Activated CD4-positive, alpha-beta T cell treated with anti-CD3 and anti-CD28 coated beads for 4 hours (primary cell): Measurements from ENCODE around the gene SHC3.
A peak's percentile ranks its signal among the peaks of the same experiment; 100 is the strongest.

Experiments used
- DNase-seq, 2 donors: peaks; one replicate each; pipeline ENCODE4 v3.0.0-alpha.2; 2020

SHC3 gene

DNA sequence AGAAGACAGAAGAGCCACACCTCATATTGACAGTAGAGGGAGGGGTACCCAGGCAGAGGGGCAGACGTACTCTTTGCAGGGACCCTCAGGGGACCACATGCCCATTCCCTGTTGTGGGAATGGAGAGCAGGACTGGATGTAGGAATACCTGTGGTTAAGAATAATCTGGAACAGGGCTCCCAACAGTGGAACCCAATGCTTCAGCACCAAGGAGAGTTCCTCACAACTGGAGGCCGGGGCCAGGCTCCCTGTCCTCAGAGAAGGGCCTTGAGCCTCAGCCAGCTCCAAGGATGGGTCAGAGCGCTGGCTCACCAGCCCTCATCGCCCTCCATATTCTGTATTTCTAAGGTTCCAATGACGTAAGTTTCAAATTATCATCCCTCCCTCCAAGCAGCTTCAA lies 7.4 kb upstream of the SHC3 start:
- DNase-seq = no peak

DNA sequence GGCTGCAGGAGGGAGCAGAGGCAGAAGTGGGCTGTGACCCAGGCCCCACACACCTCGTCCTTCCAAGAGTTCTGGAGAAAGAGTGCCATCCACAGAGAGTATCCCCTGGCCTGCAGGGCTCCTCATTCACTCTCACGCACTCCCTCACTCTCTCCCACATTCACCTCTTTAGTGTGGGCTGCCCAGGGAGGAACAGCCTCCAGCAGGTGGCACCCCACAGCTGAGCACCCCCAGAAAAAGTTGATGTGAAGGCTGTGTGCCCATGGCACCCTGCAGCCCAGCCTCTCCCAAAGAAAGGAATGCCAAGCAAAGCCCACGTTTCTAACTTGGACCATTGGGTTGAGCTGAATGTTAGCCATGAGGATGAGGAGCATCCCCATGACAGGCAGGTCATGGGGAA lies 4.5 kb upstream of the SHC3 start:
- DNase-seq = no peak

DNA sequence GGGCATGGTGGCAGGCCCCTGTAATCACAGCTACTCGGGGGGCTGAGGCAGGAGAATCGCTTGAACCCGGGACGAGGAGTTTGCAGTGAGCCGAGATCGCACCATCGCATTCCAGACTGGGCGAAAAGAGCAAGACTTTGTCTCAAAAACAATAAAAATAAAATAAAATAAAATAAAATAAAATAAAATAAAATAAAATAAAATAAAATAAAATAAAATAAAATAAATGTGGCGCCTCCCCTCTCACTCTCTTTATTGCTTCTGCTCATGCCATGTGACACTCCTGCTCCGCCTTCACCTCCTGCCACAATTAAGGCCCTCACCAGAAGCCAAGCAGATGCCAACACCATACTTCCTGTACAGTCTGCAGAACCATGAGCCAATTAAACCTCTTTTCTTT lies 3.8 kb upstream of the SHC3 start:
- DNase-seq = no peak

DNA sequence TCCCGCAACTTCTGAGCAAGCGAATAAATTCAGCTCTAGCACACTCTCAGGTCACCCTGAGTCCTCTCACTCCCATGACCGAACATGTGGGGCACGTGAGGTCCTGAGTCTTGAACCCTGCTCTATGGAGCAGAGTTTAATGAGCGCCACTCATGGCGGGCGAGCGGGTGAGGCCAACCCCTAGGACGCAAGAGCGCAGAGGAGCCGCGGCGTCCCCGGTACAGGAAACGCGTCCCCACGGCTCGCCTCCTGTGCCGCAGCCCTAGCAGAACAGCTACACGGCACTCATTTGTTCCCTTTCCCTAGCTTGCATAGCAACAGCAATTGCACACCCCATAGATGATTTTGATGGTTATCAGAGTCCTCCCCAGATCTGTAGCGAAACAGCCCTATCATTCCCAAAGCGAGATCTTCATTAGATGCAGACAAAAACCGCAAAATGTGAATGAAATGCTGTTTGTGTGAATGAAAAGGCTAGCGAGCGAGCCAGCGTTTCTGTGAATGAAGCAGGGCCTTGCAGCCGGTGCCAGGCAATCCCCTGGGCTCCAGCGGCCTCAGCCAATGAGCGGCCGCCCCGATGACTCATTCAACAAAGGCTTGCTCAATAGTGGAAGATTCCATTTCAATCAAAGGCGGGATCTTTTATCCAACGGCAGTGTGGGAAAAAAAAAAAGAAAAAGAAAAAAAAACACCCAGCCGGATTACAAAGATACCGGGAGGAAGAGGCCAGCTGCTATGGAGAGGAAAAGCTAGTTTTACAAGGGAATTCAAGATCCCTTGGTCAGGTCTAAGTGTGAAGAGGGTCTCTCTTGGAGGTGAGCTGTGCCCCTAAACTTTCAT lies 1.5 kb upstream of the SHC3 start:
- DNase-seq = peak in 1 of 2 donors; percentile 8

DNA sequence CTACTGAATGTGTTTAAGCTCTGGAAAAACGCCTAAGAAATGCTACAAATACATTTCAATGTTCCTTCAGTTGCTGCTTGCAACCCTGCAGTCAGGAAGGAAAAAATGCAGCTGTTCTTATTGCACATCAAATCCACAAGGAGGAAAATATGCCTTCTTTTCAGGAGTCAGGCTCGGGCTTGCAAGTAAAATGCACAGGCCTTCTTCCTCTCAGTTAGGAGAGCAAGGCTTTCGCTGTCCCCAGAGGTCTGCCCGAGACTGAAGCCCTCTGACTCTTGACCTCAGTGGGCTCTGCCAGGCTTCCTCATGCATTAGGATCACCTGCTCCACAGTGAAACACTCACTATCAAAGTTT lies 899 bp upstream of the SHC3 start:
- no peak for DNase-seq

DNA sequence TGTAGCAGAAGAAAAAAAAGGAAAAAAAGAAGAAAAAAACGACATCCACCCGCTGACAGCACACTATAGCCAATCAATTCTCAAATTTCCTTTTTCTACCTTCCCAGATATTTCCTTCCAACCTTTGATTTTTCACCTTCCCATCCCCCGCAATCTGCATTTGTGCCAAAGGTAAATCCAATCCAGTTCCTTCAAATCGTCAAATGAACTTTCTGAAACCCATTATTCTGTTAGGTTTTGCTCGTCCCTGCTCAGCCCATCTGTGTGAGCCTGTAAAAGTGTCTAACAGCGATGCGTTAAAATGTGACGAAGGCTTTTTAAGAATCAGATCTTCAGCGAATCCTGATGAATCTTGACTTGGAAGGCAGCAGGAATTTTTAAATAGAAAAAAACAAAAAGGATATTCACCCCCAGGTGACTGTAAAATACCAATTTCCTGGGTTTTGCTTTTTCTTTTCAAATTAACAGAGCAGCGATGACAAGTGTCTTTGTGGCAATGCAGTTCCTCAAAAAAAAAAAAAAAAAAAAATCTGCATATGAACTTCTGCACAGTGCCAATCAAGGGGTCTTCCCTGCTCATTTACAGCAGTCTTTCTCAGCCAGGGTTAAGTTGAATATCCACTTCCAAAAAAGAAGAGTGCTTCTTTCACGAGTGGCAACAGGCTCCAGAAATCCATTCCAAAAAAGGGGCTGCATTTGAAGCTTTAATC lies 367 bp upstream of the SHC3 start:
- DNase-seq = no peak

DNA sequence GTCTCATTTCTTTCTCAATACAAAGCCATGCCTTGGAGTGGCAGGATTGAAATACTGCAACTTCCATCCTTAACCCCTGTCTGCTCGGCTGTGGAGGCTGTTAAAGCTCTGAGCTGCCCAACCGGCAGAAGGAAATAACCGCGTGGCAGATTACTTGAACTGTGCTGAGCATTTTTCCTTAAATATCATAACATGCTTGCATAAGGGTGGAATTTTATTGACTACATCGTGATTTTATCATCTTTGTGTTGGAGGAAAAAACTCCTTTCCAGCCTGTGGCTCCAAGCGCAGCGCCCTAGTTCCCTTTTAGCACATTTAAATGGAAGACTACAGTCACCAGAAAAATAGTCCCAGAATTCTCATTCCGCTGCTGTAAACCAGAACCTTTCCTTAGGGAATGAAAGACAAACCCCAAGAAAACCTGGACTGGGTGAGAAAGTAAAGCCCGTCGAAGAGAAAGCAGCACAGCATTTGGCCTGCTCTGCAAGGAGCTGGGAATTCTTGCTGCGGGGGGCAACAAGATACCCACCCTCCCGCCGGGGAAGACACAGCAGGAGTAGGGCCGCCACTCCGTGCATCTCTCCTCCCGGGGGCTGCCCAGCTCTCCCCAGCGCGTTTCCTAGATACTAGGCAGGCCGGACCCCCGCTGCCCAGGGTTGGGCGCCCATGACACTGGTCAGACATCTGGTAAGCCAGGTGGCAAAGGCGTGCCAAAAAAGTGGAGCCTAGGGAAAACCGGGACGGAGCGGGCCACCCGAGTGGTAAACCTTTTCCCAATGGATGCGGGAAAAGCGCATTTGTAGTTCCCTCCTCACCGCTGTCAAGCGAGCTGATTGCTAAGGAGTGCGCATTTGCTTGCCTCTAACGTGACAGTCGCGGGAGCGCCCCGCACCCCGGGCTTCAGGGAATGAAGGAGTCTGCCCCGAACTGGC lies 1.3 kb downstream of the SHC3 start:
- no peak for DNase-seq

DNA sequence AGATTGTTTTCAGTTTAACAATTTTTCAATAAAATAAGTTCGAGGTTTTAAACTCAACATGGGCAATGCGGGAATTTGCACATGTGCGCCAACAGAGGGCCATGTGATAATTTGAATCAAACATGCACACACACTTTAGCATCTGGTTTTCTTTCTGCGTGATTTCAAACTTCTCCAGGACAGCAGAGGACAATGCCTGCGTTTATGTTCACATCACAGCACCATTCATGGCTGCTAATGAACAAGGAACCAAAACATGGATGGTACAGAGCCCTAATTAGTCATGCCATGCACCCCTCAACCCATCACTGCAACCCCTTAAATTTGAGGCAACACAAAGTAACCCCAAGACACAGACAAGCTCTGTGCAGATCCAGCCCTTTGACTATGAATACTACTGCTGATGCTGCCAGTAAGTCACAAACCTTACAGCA lies 2.8 kb downstream of the SHC3 start:
- DNase-seq = no peak

DNA sequence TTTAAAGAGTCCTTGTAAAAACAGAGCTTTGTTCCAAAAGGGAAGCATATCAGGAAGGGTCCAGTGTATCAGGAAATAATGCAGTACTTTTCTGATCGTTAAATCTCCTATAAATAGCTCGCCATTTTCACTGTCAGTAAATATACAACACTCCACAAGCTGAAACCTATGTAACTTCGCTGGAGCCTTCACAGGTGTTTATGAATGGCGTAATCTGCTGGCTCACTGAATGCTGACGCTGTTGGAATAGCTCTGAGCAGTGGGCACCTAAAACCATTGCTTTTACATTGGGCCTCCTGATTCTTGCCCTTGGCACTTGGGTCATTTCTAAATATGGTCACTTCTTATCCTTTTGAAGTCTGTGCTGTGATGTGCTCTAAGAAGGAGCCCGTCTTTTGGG lies 4.3 kb downstream of the SHC3 start:
- DNase-seq = no peak

DNA sequence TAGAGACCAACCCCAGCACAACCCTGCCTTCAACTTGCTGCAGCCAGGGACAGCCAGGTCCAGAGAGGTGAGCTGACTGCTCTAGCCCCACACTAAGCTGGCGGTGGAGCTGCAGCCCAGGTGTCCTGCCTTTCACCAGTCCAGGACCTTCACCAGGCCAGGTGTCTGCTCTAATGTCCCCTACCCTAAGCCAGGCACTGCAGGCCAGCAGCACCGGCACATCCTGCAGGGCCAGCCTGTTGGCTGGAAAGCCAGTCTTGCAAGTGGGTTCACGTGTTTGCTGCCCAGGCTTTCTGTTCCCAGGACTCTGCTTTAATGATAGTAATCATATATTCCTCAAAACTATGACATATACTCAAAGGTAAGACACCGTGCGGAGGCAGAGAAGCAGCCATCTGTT lies 5.5 kb downstream of the SHC3 start:
- DNase-seq = no peak

DNA sequence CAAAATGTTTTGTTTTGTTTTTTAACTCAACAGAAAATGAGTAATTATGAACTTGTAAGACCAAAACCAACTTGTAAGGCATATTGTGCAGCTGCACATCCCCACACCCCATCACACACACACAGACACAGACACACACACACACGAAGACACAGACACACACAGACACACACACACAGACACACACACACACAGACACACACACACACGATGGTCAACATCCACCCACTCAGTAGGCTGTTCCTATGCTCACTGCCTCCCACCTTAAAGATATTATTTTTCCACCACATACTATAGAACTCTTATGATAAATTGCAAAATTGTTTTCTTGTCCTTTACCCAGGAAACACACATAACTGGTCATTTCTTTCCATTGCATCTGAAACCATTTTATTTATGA lies 6.2 kb downstream of the SHC3 start:
- DNase-seq = no peak

DNA sequence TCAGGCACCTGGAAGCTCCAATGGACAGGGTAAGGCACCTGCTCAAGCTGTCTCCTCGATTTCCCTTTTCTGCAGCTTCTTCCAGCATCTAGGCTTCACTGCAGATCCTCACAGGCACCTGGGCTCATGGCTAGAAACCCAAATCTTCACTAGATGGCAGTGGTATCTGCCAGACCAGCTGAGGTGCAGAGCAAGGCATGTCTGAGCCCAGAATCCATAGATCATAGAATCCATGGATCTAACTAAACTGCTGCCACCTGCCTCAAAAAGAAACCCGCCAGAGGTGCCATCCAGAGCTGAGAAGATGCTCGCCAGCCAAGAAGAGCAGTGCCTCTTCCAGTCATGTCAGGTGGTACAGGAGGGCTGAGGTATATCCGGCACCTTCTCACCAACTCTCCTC lies 6.9 kb downstream of the SHC3 start:
- DNase-seq = no peak

DNA sequence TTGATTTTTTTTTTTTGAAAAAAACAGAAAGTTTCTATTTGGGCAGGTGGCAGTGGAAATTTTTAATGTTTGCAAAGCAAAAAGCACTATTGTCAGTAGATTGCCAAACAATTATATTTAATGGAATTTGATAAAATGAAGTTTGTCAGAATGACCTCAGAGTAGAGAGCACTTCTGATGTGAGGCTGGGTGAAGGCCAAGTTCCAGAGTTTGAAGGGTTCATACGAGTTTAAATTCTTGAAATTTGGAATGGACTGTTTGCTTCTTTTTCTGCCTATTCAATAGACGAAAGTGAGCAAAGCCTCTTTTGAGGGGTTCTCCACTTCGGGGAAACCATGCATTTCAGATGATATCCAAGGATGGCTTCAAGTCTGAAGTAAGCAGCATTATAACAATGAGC lies 7.4 kb downstream of the SHC3 start:
- DNase-seq = no peak

DNA sequence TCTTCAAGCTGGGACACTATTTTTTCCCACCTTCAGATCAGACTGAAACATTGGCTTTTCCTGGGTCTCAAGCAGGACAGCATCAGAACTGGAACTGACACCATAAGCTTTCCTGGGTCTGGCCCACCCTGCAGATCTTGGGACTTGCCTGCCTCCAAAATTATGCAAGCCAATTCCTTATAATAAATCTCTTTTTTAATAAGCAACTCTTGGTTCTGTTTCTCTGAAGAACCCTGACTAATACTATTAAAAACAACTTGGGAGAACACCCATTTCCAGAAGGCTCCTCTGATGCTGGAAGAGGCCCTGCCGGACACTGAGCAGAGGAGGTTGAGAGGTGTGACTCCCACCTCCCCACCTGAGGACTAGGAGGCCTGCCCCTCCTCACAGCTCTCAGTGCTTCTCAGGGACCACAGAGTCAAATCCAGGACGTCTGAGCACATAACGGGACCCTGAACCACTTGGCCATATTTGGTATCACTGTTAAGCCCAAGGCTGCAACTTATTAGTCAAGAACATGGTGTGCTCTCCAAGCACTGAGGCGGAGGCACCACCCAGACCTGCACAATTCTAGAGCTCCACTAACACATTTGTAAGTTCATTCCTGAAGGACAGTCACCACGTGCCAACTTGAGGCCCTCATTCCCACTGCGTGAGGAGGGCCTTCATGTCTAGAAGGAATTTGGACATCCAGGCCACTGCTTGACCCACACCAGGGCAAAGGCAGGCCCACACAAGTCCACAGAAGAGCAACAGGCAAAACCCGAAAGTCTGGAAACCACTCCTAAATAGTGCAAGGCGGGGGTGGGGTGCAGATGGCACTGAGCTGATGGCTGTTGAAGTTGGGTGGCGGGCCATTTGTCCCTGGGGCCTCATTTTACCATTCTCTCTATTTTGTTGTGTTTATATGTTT lies 9.5 kb downstream of the SHC3 start:
- DNase-seq = no peak

DNA sequence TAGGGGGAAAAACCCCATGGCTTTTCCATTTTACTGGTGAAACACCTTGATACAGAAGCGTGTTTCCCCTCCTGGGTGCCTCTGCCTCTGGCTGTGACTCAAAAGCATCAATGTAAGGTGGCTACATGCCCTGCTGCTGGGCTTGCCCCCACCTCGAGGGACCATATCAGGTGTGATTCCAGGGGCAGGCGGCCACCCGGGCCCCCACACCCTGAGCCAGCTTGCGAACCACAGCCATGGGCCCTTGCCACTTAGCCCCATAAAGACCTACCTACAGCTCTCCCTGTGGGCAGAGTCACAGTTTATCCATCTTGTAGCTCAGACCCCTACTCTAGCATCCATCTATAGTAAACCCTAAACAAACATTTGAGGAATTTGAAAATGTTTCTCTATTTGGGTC lies 10.8 kb downstream of the SHC3 start:
- no peak for DNase-seq

DNA sequence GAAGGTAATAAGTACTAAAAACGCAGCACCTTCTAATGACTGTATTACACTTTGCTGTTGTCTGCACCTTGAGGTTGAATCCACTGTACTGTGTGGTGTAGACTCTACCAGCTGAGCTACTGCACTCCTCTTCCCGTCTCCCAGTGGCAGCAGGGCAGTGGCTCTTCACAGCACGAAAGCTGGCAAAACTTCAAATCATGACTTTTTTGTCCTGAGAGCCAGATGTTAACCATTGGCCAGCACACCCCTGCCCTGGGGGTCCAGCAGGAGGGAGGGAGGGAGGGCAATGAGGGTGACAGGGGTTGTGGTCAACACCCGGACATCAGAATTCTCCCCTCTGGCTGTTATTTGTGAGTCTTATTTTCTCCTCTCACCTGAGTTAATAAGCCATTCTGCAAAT lies 11.8 kb downstream of the SHC3 start:
- no peak for DNase-seq

DNA sequence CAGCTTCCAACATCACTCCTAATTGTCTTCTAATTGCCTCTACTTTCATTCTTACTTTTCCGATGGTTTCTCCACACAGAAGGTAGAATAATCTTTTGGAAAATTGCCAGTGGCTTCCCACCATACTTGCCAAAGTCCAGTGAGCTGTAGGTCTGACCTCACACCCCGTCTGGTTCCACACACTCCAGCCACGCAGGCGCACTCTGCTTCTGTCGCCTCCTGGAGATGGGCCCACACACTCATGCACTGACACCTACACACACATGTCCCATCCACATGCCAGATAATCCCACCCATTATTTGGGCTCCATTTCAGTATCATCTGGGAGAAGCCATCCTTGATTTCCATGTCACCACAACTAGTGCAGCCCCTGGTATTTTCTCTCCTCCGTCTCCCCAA lies 12.7 kb downstream of the SHC3 start:
- DNase-seq = no peak

DNA sequence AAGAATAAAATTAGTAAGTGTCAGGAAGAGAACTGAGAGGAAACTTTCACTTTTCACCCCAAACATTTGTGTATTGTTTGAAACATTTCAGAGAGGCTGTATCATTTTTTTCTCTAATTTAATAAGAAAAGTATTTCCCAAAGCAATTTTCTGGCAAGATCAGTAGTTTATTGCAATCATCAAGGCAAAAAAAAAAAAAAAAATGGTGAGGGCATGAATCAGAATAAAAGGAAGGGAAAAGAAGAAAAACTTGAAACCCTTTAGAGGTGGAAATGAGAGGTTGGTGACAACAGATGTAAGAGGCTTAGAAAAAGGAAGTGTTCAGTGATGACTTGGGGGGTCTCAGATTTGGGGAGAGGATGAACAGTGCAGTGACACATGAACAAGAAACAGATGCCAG lies 13.3 kb downstream of the SHC3 start:
- no peak for DNase-seq

DNA sequence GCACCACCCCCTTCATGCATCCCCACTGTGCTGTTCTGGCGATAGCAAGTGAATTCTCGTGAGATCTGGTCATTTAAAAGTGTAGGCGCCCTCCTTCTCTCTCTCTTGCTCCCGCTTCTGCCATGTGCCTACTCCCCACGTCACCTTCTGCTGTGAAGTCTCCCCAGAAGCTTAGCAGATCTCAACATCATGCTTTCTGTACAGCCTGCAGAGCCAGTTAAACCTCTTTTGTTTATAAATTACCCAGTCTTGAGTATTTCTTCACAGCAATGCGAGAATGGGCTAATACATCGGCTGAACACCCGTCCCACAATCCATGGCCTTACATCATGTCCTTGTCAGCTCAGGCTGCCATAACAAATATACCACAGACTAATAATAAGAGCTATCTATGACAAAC lies 17.4 kb downstream of the SHC3 start:
- DNase-seq = no peak

DNA sequence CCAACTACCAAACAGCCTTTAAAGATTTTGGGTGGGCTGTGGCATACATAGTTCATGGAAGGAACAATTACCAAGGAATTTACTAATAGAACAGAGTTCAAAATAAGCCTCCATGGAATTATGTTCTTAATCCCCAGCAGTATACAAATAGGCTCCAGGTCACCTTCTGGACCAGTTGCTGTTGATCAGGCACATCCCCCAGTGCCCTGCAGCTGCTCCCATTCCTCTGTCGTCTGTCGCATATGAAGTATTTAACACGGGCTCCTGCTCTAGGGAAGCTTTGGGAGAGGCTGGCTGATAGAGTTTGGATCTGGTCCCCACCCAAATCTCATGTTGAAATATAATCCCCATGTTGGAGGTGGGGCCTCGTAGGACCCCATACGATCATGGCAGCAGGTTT lies 17.8 kb downstream of the SHC3 start:
- DNase-seq = no peak

DNA sequence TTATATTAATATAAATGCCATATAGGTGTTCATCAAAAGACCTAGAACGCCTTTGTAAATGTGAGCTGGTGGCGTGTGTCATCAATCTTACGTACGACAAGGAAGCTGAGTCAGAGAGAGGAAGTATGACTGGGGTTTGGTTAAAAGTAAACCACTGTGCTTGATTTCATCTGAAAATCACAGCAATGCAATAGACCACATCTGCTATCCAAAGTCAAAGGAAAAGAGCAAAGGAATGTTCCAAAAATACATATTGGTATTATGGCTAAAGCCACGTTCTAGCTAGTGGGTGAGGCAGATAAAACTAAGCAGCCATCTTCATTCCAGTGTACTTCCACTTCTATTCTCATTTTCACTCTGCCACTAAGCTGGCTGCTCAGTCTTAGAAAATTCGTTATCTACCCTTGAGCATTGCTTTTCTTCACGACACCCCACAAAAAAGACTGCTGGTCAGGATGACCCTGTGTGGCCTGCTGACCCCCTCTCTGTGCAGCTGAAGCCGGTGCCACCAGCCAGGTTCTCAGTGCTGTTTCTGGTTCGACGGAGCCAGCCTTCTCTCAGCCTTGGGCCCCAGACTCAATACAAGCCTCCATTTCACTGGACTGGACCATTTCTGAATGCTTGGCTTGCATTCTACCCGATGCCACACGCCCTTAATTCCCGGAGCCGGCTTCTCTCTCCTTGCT lies 23.8 kb downstream of the SHC3 start:
- no peak for DNase-seq

DNA sequence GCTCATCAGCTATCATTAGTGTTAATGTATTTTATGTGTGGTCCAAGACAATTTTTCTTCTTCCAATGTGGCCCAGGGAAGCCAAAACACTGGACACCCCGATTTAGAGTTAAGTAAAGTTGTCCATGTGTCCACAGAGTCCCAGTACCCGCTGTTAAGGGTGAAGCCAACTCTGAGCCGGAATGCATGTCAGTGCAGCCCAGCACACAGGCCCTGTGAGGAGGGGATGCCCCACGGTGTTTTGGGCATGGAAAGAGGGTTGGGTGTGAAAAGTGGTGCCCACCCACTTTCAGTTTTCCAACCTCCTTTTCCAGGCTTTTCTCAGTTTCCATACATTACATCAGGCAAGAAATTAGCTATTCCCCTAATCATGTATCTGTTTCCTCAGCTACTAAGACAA lies 24.4 kb downstream of the SHC3 start:
- DNase-seq = no peak
